Measurements from ENCODE around the gene RAB5IF. TPM values are rescaled to one million over a fixed set of nuclear protein-coding genes. Genes with fewer than 3 reads are reported as not detected.

RAB5IF gene
- total RNA-seq, 2 experiments from 2014 or later = 62.6 to 74.8 TPM

DNA sequence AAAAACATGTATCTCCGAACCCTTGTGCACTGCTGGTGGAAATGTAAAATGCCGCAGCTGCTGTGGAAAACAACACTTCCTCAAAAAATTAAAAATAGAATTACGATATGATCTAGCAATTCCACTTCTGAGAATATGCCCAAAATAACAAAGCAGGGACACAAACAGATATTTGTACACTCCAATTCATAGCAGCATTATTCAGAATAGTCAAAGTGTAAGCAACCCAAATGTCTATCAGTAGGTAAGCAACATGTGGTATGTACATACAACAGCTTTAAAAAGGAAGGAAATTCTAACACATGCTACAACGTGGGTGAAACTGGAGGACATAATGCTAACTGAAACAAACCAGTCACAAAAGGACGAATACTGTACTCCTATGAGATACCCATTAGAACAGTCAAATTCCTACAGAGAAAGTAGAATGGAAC is 5.7 kb upstream of the RAB5IF start:
- Histone ChIP-seq H3K27me3 (ENCODE audit: control insufficient read depth in 1 of 2, insufficient read depth in 2 of 2, low read length in 2 of 2) (no peaks in the 10 kb centered on the region), H3K4me3 (ENCODE audit: low read length) (no peak overlapping the region), H3K4me1 (ENCODE audit: insufficient read depth, low read length) (peaks cover 27% of the 10 kb centered on the region), H3K9me3 (ENCODE audit: control insufficient read depth in 1 of 2, insufficient read depth in 1 of 2, low read length in 2 of 2) (no peaks in the 10 kb centered on the region), H3K36me3 (ENCODE audit: insufficient read depth, low read length) (no peaks in the 10 kb centered on the region), H3K27ac (ENCODE audit: low read depth in 1 of 2, low read length in 2 of 2) (no peak overlapping the region)
- ATAC-seq (ENCODE audit: poor library complexity) (no peak), DNase-seq (no peak)
- no peaks in the 10 kb centered on the region for H3K9me3 Mint-ChIP-seq
- H3K36me3 Mint-ChIP-seq (ENCODE audit: low read depth) = peaks cover 5% of the 10 kb centered on the region
- no peaks in the 10 kb centered on the region for H3K27me3 Mint-ChIP-seq
- peak overlapping the region; percentile 61 for H3K27ac Mint-ChIP-seq
- peaks cover 26% of the 10 kb centered on the region for H3K4me1 Mint-ChIP-seq (ENCODE audit: low read depth)
- ChIA-PET CTCF (interaction anchor here (1.0 to 1.6 kb wide), 2 partner anchors 9 to 13 kb away, joined by 3 to 4 read pairs; no protein-coding TSS in a partner anchor), POLR2A (interaction anchor here (1.3 to 7.6 kb wide), 2 partner anchors 25 to 45 kb away, joined by 3 to 115 read pairs; partner anchors contain the start of gene TGIF2)
- intact Hi-C loops (cut with DNase I, micrococcal nuclease) = loop anchor here in 1 of 2 experiments (10.0 kb wide), 1 partner anchor 395 kb away; no protein-coding TSS in a partner anchor
- peak overlapping the region; percentile 25 for H3K4me3 Mint-ChIP-seq
- TF ChIP-seq CTCF (IDR thresholded peaks at IDR 0.05) = no peak

DNA sequence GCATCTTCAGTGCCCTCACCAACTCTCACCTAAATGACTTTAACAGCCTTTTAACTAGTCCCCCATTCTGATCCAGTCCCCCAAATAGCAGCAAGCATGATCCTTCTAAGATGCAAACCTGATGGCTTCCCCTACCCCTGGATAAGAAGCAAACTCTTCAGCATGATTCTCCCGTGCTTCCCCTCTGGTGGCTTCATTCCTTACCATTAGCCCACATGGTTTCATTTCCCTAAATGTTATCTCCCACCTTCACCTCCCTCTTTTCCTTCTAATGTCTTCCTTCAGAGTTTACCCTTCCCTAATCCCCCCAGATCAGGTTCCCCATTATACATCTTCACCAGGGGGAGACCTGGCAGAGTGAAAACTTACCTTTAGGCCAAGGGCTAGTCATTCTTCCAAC is 4.0 kb upstream of the RAB5IF start:
- intact Hi-C loops (cut with DNase I, micrococcal nuclease) = no loop called here
- ChIA-PET POLR2A (interaction anchor here (0.6 kb wide), 1 partner anchor 131 kb away, joined by 3 read pairs; no protein-coding TSS in a partner anchor), CTCF (interaction anchor here (1.6 kb wide), 1 partner anchor 11 kb away, joined by 4 read pairs; no protein-coding TSS in a partner anchor)
- H3K9me3 Mint-ChIP-seq = no peaks in the 10 kb centered on the region
- no peak for DNase-seq
- H3K27ac Mint-ChIP-seq = peak overlapping the region; percentile 15
- Histone ChIP-seq H3K27me3 (ENCODE audit: control insufficient read depth in 1 of 2, insufficient read depth in 2 of 2, low read length in 2 of 2) (no peaks in the 10 kb centered on the region), H3K4me3 (ENCODE audit: low read length) (no peak overlapping the region), H3K36me3 (ENCODE audit: insufficient read depth, low read length) (no peaks in the 10 kb centered on the region), H3K27ac (ENCODE audit: low read depth in 1 of 2, low read length in 2 of 2) (no peak overlapping the region), H3K9me3 (ENCODE audit: control insufficient read depth in 1 of 2, insufficient read depth in 1 of 2, low read length in 2 of 2) (no peaks in the 10 kb centered on the region), H3K4me1 (ENCODE audit: insufficient read depth, low read length) (peaks cover 24% of the 10 kb centered on the region)
- H3K36me3 Mint-ChIP-seq (ENCODE audit: low read depth) = peaks cover 17% of the 10 kb centered on the region
- no peak for ATAC-seq (ENCODE audit: poor library complexity)
- H3K27me3 Mint-ChIP-seq = no peaks in the 10 kb centered on the region
- no peak overlapping the region for H3K4me3 Mint-ChIP-seq
- peaks cover 29% of the 10 kb centered on the region for H3K4me1 Mint-ChIP-seq (ENCODE audit: low read depth)
- no peak for TF ChIP-seq CTCF (IDR thresholded peaks at IDR 0.05)

DNA sequence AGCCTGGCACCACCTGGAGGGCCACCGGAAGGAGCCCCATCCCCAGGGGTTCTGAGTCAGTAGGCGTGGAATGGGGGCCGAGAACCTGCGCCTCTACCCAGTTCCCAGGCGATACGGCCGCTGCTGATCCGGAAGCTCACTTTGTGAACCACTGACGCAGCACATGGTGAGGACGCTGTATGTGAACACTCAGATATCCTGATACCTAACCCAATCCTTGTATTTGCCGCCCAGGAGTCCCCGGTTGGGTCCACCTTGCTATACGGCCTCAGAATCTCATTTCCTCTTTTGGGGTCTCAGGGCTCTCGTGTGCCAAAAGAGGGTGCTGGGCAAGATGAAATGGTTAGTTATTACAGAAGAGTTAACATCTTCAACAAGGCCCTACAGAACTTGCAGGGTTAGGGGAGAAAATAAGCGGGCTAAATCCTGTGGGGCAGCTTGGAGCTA is 604 bp upstream of the RAB5IF start:
- Mint-ChIP-seq H3K9me3 (no peaks in the 10 kb centered on the region), H3K4me3 (peak overlapping the region; percentile 98), H3K36me3 (ENCODE audit: low read depth) (peaks cover 45% of the 10 kb centered on the region), H3K27me3 (no peaks in the 10 kb centered on the region), H3K27ac (peak overlapping the region; percentile 97), H3K4me1 (ENCODE audit: low read depth) (peaks cover 38% of the 10 kb centered on the region)
- CTCF ChIA-PET = interaction anchor here (1.0 to 4.0 kb wide), 15 partner anchors 11 to 169 kb away, joined by 3 to 68 read pairs (median 6); partner anchors contain the start of genes DSN1, NDRG3, SLA2 and TGIF2
- DNase-seq (peak in 13 of 14 experiments; percentile 22 to 82 (median 38)), ATAC-seq (ENCODE audit: poor library complexity) (peak; percentile 35)
- no peak for TF ChIP-seq CTCF (IDR thresholded peaks at IDR 0.05)
- peak overlapping the region; percentile 93 to 97 for H3K27ac ChIP-seq (ENCODE audit: low read depth in 1 of 2, low read length in 2 of 2)
- H3K36me3 ChIP-seq (ENCODE audit: insufficient read depth, low read length) = peaks cover 23% of the 10 kb centered on the region
- H3K9me3 ChIP-seq (ENCODE audit: control insufficient read depth in 1 of 2, insufficient read depth in 1 of 2, low read length in 2 of 2) = no peaks in the 10 kb centered on the region
- POLR2A ChIA-PET = interaction anchor here (0.6 to 4.4 kb wide), 25 partner anchors 9 to 651 kb away, joined by 3 to 121 read pairs (median 7); partner anchors contain the start of genes DSN1, SCAND1, SLA2 and TGIF2
- no peaks in the 10 kb centered on the region for H3K27me3 ChIP-seq (ENCODE audit: control insufficient read depth in 1 of 2, insufficient read depth in 2 of 2, low read length in 2 of 2)
- intact Hi-C loops (cut with DNase I, micrococcal nuclease) = loop anchor here (1.0 to 5.0 kb wide), 7 partner anchors 10 to 167 kb away; partner anchors contain the start of genes DSN1 (in 2 of the 2) and TGIF2 (in 2 of the 2)
- H3K4me1 ChIP-seq (ENCODE audit: insufficient read depth, low read length) = peaks cover 37% of the 10 kb centered on the region
- H3K4me3 ChIP-seq (ENCODE audit: low read length) = peak overlapping the region; percentile 100
